ENCODE data around the gene GATC.
"Not testable (repeated sequence)": the region's sequence is repeated elsewhere in the genome, so short reads cannot be mapped to it uniquely, and the experiment has no call there.

The GATC gene

DNA sequence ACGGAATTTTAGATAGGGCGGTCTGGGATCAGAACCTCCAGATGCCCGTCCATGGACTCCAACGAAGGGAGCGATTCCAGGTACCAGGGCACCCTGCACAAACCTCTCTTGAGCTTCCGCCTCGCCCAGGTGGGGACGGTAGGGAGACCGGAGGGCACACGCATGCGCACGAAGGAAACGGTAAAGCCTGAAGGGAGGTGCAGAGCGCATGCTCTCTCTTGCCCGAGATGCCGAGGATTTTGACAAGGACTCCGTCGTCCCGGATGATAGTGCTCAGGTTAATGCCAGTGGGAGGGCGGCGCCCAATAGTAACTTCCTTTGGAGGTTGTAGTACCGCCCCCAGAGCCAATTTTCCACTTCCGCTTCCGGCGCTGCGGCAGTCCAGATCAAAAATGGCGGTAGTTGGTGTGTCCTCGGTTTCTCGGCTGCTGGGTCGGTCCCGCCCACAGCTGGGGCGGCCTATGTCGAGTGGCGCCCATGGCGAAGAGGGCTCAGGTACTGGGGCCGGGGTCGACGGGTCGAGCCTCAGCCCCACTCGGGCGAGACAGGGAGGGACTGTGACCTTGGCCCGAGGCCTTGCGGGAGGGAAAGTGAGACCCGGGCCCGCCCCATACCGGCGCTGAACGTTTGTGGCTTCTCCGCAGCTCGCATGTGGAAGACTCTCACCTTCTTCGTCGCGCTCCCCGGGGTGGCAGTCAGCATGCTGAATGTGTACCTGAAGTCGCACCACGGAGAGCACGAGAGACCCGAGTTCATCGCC is 8.3 kb upstream of the GATC start, which contains the start of gene COX6A1:
TSS of gene COX6A1 (plus strand) at position 379 of the 760 bp plus-strand sequence. CDS start at position 393, 14 bp downstream.
- peak; percentile 96 for DNase-seq

GRCh38 chr12:120438495-120439198 is 7.6 kb upstream of the GATC start:
- DNase-seq = no peak

- DNase-seq = no peak
Observed at GRCh38 chr12:120439646-120440247, 6.5 kb upstream of the GATC start.

DNA sequence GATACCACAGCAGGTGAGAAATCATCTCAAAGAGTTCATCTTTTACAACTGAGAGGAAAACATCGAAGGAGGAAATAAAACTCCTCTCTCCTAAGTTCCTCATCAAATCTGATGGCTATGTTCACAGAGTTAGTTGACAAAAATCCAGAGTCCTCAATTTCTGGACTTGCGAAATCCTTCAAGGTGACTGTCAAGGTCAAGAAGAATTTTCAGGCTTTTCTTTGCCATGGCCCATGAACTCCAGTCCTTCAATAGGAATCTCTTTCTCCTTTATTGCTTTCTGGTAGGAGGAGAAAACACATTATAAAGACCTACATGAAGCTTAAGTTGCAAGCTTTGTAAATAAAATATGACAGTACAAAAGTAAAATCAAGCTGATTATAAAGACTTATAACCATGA is 1.6 kb upstream of the GATC start:
- no peak for DNase-seq

DNA sequence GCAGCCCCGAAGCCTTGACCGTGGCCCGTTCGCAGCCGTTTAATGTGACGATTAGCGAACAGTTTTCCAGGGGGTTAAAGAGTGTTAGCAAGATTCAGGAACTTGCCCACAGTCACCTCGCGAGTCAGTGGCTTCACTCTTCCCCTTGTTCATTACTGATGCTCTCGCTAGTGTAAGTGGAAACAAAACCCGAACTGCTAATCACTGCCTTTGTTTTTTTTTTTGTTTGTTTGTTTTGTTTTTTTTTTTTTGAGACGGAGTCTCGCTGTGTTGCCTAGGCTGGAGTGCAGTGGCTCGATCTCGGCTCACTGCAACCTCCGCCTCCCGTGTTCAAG is 567 bp downstream of the GATC start:
- DNase-seq = not testable (repeated sequence)

DNA sequence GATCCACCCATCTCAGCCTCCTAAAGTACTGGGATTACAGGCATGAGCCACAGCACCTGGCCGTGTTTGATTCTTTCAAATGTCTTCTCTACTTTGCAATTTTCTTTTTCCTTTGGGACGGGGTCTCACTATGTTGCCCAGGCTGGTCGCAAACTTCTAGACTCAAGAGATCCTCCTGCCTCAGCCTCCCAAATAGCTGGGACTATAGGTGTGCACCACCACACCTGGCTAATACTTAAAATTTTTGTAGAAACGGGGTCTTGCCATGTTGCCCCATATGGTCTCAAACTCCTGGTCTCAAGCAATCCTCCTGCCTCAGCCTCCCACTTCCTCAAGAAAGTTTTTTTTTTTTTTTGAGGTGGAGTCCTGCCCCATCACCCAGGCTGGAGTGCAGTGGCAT is 1.7 kb downstream of the GATC start:
- no peak for DNase-seq

DNA sequence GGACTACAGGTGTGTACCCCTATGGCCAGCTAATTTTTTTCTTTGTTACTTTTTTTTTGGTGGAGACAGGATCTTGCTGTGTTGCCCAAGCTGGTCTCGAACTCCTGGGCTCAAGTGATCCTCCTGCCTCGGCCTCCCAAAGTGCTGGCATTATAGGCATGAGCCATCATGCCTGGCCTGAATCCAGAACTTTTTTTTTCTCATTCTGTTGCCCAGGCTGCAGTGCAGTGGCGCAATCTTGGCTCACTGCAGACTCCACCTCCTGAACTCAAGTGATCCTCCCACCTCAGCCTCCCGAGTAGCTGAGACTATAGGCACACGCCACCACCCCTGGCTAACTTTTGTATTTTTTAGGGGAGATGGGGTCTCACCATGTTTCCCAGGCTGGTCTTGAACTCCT is 6.3 kb downstream of the GATC start:
- DNase-seq = not testable (repeated sequence)

- DNase-seq = no peak
Observed at GRCh38 chr12:120453060-120453750, 7.0 kb downstream of the GATC start.

GRCh38 chr12:120453977-120454376 is 7.7 kb downstream of the GATC start:
- DNase-seq = no peak

- no peak for DNase-seq
Observed at GRCh38 chr12:120455302-120455701, 9.1 kb downstream of the GATC start.

GRCh38 chr12:120457133-120457532 is 10.9 kb downstream of the GATC start:
- DNase-seq = no peak

- DNase-seq = no peak
Observed at GRCh38 chr12:120460157-120460556, 13.9 kb downstream of the GATC start.

- no peak for DNase-seq
Observed at GRCh38 chr12:120462099-120462640, 15.9 kb downstream of the GATC start.

DNA sequence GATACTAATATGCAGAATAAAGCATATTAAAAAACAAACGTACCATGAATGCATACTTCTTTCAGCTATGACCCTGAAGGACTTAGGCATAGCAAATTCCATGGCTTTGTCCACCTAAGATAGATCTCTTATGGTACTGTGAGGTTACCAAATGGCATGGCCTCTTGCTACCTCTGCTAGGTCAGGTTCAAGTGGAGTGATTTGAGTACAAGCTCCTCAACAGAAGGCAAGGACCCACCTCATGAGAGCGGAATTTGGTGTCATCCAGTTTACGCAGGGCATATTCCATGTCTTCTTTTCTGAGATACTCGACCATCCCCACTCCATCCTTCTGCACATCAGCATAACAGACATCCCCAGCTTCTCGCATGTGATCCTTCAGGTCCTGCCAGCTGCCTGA is 17.5 kb downstream of the GATC start:
- DNase-seq = no peak

DNA sequence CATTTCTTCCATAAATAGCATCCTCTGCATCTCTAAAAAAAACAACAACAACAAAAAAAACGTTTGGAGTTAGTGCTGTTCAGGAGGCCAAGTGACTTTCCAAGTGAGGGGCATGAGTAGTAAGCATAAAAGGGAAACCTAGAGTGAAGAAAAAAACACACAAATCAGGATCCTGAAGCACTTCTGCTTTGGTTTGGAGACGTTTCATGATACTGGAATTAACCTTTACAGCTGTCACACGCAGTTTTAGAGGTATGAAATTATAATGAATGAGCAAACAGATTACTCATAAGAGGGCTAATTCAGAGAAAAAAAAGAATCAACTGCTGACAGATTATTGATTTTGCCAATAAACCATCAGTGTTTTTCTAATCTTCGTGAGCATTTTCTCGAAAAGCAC is 19.5 kb downstream of the GATC start:
- no peak for DNase-seq

GRCh38 chr12:120466560-120467315 is 20.5 kb downstream of the GATC start:
- no peak for DNase-seq

DNA sequence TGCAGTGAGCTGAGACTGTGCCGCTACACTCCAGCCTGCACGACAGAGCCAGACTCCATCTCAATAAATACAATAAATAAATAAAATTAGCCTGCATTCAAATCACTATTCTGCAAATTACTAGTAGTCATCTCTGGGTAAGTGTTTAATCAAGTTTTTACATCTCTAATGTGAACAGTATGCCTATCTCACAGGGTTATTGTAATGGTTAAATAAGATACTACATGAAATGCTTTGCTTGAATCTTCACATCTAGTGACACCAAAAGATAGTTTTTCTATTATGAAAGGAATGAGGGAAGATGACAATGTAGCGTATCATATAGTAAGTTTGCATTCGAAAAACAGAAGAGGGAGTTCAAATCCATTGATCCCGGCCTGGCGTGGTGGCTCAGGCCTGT is 21.2 kb downstream of the GATC start:
- no peak for DNase-seq

GRCh38 chr12:120468325-120468820 is 22.1 kb downstream of the GATC start:
- DNase-seq = no peak

DNA sequence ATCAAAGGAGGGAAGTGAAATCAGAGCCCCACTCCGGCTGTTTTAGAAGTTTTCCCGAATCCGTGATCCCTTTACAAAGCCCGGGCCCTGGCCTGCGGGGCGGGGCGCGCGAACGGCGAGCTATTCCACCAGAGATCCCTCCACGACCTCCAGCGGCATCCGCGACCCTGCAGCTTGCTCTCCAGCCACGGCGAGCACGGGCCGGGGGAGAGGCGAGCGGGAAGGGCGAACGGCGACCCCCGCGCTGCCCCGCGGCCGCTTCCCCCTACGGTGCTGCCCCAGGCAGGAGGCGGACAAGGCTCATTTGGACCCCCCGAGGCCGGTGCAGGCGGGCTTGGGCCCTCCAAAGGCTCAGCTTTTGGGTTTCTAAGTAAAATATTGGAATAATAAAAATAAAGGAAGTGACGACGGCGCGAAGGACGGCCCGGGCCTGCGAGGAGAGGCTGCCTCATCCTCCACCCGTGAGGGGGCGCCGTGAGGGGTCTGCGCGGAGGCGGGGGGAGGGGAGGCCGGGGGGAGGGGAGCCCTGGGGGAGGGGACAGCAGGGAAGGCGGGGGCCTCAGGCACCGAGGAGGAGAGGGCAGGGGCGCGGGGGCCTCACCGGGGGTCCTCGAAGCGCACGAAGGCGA is 22.7 kb downstream of the GATC start:
- DNase-seq = no peak

DNA sequence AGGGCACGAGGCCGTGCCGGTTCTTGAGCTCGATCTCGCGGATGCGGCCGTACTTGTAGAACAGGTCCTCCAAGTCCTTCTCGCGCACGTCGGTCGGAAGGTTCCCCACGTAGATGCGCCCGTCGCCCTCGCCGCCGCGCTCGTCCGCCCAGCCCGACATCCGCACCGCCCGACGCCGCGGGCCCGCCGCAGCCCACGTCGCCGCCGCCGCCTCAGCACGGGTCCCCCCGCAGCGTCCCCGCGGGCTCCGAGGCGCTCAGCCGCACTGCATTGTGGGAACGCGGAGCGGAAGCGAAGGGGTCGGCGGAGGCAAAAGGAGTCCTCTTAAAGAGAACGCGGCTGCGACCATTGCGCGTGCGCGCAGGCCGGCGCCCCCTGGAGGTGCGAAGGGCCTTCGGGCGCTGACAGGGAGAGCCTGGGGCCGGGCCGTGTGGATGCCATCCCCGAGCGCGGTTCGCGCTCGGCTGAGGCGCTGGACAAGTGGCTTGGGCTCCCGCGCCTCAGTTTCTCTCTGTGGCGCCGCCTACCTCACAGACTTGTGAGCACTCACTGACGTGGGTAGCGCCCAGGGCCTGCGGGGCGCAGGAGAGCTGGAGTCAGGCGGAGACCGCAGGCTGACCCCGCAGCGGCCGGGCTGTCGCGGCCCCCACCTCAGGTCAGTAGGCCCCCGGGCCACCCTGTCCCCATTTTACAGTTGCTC is 23.4 kb downstream of the GATC start, which contains the start of gene SRSF9:
TSS of gene SRSF9 (minus strand) at position 299 of the 700 bp plus-strand sequence. CDS start at position 160, 139 bp downstream.
- peak; percentile 90 for DNase-seq
